Hepatocyte (in vitro differentiated cells): ENCODE results near the gene PER1. TPM values are rescaled to one million over a fixed set of nuclear protein-coding genes. Genes with fewer than 3 reads are reported as not detected.

ENCODE experiments used
- DNase-seq: peaks from one replicate; pipeline ENCODE4 v3.0.0-alpha.2; 2016; ENCODE audit warnings: low spot score
- H2AFZ ChIP-seq: fragments of 200-600 bp; sonication (generic); 2 replicates; pipeline ENCODE4 v1.6.0; 2016; ENCODE audit warnings: antibody characterized with exemption, mild to moderate bottlenecking
- H3K27ac ChIP-seq: fragments of 200-600 bp; sonication (generic); 2 replicates; pipeline ENCODE4 v1.5.1; 2016; ENCODE audit warnings: mild to moderate bottlenecking
- H3K27me3 ChIP-seq: fragments of 200-600 bp; sonication (generic); 2 replicates; pipeline ENCODE4 v1.6.1; 2016
- H3K36me3 ChIP-seq: fragments of 200-600 bp; sonication (generic); replicated peaks from 2 replicates; pipeline ENCODE4 v1.5.1; 2016; ENCODE audit warnings: low read depth; ENCODE audit not compliant: insufficient read depth
- H3K4me1 ChIP-seq: fragments of 200-600 bp; sonication (generic); 2 replicates; pipeline ENCODE4 v1.5.1; 2016; ENCODE audit warnings: mild to moderate bottlenecking, moderate library complexity; ENCODE audit not compliant: insufficient read depth
- H3K4me2 ChIP-seq: fragments of 200-600 bp; sonication (generic); 2 replicates; pipeline ENCODE4 v1.6.0; 2016
- H3K4me3 ChIP-seq: fragments of 200-600 bp; sonication (generic); 2 replicates; pipeline ENCODE4 v1.5.1; 2016; ENCODE audit warnings: mild to moderate bottlenecking
- H3K79me2 ChIP-seq: fragments of 200-600 bp; sonication (generic); 2 replicates; pipeline ENCODE4 v1.6.0; 2017; ENCODE audit warnings: mild to moderate bottlenecking
- H3K9me2 ChIP-seq: fragments of 200-600 bp; sonication (generic); replicated peaks from 2 replicates; pipeline ENCODE4 v1.6.0; 2017; ENCODE audit warnings: mild to moderate bottlenecking; ENCODE audit not compliant: insufficient read depth
- H3K9me3 ChIP-seq: fragments of 200-600 bp; sonication (generic); 2 replicates; pipeline ENCODE4 v1.5.1; 2016; ENCODE audit warnings: low read depth, mild to moderate bottlenecking
- H4K20me1 ChIP-seq: fragments of 200-600 bp; sonication (generic); 2 replicates; pipeline ENCODE4 v1.6.0; 2016; ENCODE audit warnings: mild to moderate bottlenecking; ENCODE audit not compliant: insufficient read depth, poor library complexity, severe bottlenecking
- EZH2 ChIP-seq: fragments of 200-600 bp; sonication (generic); IDR thresholded peaks from 2 replicates; pipeline ENCODE4 v1.6.1; 2016; ENCODE audit warnings: antibody characterized with exemption, mild to moderate bottlenecking, borderline replicate concordance
- EZH2phosphoT487 ChIP-seq: fragments of 200-600 bp; sonication (generic); IDR thresholded peaks from one replicate; pipeline ENCODE4 v1.6.1; 2018; ENCODE audit warnings: antibody characterized with exemption, mild to moderate bottlenecking, low read depth, moderate library complexity; ENCODE audit not compliant: unreplicated experiment, severe bottlenecking
- WGBS: methylation state at CpG from one replicate; pipeline ENCODE4 v1.1.6; 2016; ENCODE audit warnings: low lambda C conversion rate; ENCODE audit errors: missing lambda C conversion rate; 5-methylcytosine and 5-hydroxymethylcytosine counted together
- polyA plus RNA-seq: library from polyadenylated mRNA; unstranded; fragments of >200 nt; fragmentation: Nextera tagmentation; extraction: Ambion mirVana; gene quantifications from 2 replicates; pipeline ENCODE4 v1.2.1, GENCODE V29; 2016
- total RNA-seq: library from RNA; depleted of rRNA; stranded (reverse); fragments of >200 nt; gene quantifications from 2 replicates; pipeline ENCODE4 v1.2.3, GENCODE V29; 2014
- TF ChIP-seq, protein P1 (sequence below): fragments of 200-600 bp; sonication (generic); IDR thresholded peaks from 2 replicates; pipeline ENCODE4 v1.5.1; 2016; ENCODE audit warnings: antibody characterized with exemption, mild to moderate bottlenecking; ENCODE audit not compliant: poor library complexity

PER1 gene
- total and polyA plus RNA-seq, 2 experiments from 2014 or later, result 36.5 to 107 TPM

DNA sequence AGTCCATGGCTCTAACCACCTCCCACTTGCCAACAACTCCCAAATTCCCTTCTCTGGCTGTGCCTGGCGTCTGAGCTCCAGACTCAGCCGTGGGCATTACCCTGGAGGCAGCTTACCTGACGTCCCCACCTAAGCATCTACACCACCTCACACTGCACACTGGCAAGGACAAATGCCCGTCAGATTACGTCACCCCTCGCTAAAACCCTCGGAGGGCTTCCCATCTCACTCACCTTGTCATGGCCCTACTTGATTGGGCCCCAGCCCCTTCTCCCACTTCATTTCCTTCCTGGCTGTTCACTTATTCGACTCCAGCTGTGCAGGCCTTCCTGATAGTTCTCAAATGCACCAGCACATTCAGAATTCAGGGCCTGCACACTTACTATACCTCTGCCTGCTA lies 47.3 kb downstream of the PER1 start:
- Histone ChIP-seq H3K79me2 (no peaks in the 10 kb centered on the region), H3K4me2 (no peak overlapping the region), H3K4me3 (no peak overlapping the region), H3K4me1 (peaks cover 3% of the 10 kb centered on the region), H2AFZ (no peak overlapping the region), H3K9me2 (no peaks in the 10 kb centered on the region), H3K36me3 (no peaks in the 10 kb centered on the region), H3K27ac (no peak overlapping the region), H3K27me3 (no peaks in the 10 kb centered on the region), H4K20me1 (no peaks in the 10 kb centered on the region), H3K9me3 (no peaks in the 10 kb centered on the region)
- TF ChIP-seq, protein P1, sequence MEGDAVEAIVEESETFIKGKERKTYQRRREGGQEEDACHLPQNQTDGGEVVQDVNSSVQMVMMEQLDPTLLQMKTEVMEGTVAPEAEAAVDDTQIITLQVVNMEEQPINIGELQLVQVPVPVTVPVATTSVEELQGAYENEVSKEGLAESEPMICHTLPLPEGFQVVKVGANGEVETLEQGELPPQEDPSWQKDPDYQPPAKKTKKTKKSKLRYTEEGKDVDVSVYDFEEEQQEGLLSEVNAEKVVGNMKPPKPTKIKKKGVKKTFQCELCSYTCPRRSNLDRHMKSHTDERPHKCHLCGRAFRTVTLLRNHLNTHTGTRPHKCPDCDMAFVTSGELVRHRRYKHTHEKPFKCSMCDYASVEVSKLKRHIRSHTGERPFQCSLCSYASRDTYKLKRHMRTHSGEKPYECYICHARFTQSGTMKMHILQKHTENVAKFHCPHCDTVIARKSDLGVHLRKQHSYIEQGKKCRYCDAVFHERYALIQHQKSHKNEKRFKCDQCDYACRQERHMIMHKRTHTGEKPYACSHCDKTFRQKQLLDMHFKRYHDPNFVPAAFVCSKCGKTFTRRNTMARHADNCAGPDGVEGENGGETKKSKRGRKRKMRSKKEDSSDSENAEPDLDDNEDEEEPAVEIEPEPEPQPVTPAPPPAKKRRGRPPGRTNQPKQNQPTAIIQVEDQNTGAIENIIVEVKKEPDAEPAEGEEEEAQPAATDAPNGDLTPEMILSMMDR, result no peak
- no peak for TF ChIP-seq EZH2
- no peak for TF ChIP-seq EZH2phosphoT487
- DNase-seq, result no peak
- 84% methylated on average over 8 of the region's 8 CpGs for WGBS

DNA sequence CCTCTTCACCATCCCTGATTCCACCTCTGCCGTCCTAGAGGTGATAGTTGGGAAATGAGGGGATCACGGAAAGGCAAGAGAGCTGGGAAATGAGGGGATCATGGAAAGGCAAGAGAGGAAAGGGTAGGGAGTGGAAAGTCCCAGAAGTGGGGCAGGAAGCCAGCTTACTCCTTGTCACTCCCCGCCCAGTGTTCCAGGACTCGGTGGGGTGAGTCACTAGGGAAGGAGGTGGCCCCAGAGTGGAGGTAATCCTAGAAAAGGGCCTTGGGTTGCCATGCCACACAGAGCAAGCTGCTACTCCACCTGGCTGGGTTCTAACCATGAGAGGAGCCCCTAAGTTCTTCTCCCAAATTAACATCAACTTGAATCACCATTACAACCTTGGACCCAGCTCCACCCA lies 48.7 kb downstream of the PER1 start:
- Histone ChIP-seq H3K79me2 (no peaks in the 10 kb centered on the region), H3K27me3 (no peaks in the 10 kb centered on the region), H4K20me1 (no peaks in the 10 kb centered on the region), H3K4me1 (no peaks in the 10 kb centered on the region), H3K9me3 (no peaks in the 10 kb centered on the region), H3K9me2 (no peaks in the 10 kb centered on the region), H3K4me3 (no peak overlapping the region), H3K4me2 (no peak overlapping the region), H3K27ac (no peak overlapping the region), H3K36me3 (no peaks in the 10 kb centered on the region), H2AFZ (no peak overlapping the region)
- no peak for DNase-seq
- 88% methylated on average over 4 of the region's 4 CpGs for WGBS
- TF ChIP-seq EZH2, result no peak
- TF ChIP-seq, protein P1, result no peak
- TF ChIP-seq EZH2phosphoT487, result no peak

DNA sequence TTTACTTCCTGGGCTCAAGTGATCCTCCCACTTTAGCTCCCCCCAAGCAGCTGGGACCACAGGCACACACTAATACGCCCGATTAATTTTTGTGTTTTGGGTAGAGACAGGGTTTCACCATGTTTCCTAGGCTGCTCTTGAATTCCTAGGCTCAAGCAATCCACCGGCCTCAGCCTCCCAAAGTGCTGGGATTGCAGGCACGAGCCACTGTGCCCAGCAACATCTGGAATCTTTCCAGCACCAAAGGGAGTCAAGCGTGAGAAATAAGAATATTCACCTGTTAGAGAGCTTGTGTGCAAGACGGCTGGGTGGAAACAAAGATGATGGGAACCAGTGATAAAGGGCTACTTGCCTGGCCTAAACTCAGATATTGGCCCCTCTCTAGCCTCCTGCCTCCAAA lies 50.5 kb downstream of the PER1 start:
- H3K79me2 ChIP-seq, result no peaks in the 10 kb centered on the region
- no peaks in the 10 kb centered on the region for H3K36me3 ChIP-seq
- no peak overlapping the region for H3K4me3 ChIP-seq
- WGBS, result 67% methylated on average over 6 of the region's 6 CpGs
- no peak overlapping the region for H3K27ac ChIP-seq
- no peaks in the 10 kb centered on the region for H4K20me1 ChIP-seq
- H3K4me2 ChIP-seq, result no peak overlapping the region
- H2AFZ ChIP-seq, result no peak overlapping the region
- no peaks in the 10 kb centered on the region for H3K9me3 ChIP-seq
- H3K9me2 ChIP-seq, result no peaks in the 10 kb centered on the region
- no peaks in the 10 kb centered on the region for H3K4me1 ChIP-seq
- TF ChIP-seq EZH2, result no peak
- TF ChIP-seq EZH2phosphoT487, result no peak
- TF ChIP-seq, protein P1, result no peak
- no peaks in the 10 kb centered on the region for H3K27me3 ChIP-seq
- no peak for DNase-seq

DNA sequence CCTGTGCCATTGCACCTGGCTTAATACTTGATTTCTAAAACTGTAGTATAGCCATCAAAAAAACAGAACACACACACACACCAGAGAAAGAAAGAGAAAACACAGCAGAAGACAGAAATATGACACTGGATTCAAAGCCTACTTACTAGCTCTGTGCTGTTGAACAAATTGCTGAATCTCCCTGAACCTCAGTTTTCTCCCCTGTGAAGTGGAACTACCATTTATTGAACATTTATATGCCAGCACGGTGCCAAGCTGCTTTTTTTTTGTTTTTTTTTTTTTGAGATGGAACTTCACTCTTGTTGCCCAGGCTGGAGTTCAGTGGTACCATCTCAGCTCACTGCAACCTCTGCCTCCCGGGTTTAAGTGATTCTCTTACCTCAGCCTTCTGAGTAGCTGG lies 51.4 kb downstream of the PER1 start:
- Histone ChIP-seq H2AFZ (no peak overlapping the region), H3K79me2 (no peaks in the 10 kb centered on the region), H3K4me3 (no peak overlapping the region), H3K9me3 (no peaks in the 10 kb centered on the region), H4K20me1 (no peaks in the 10 kb centered on the region), H3K27me3 (no peaks in the 10 kb centered on the region), H3K27ac (no peak overlapping the region), H3K9me2 (no peaks in the 10 kb centered on the region), H3K36me3 (no peaks in the 10 kb centered on the region), H3K4me2 (no peak overlapping the region), H3K4me1 (no peaks in the 10 kb centered on the region)
- TF ChIP-seq EZH2 (no peak), EZH2phosphoT487 (no peak)
- TF ChIP-seq, protein P1, result no peak
- 77% methylated on average over 2 of the region's 2 CpGs for WGBS
- DNase-seq, result no peak
